Activated CD8-positive, alpha-beta T cell treated with anti-CD3 and anti-CD28 coated beads for 36 hours (primary cell): ENCODE data around the gene RAD51AP2. TPM values are rescaled to one million over a fixed set of nuclear protein-coding genes. Genes with fewer than 3 reads are reported as not detected.

ENCODE experiments used
- ATAC-seq: fragments of 200-7000 bp; cut with Tn5 transposase; one replicate; pipeline ENCODE4 v1.10.0; 2021; ENCODE audit warnings: mild to moderate bottlenecking, moderate library complexity
- CTCF ChIA-PET: fragments of 350-600 bp; sonication (Branson Sonifier 250); formaldehyde crosslinking; loops from one replicate; lab custom pipeline; 2021; ENCODE audit warnings: antibody characterized with exemption; lab: Charles Lee
- POLR2A ChIA-PET: fragments of 350-600 bp; sonication (Branson Sonifier 250); formaldehyde crosslinking; loops from one replicate; lab custom pipeline; 2021; ENCODE audit warnings: antibody characterized with exemption; lab: Charles Lee
- DNase-seq: peaks from one replicate; pipeline ENCODE4 v3.0.0-alpha.2; 2020
- H3K27ac Mint-ChIP-seq: one replicate; pipeline ENCODE4 v1.8.0; 2021; ENCODE audit warnings: mild to moderate bottlenecking, mixed read lengths
- H3K27me3 Mint-ChIP-seq: one replicate; pipeline ENCODE4 v1.8.0; 2021; ENCODE audit warnings: mixed read lengths
- H3K36me3 Mint-ChIP-seq: one replicate; pipeline ENCODE4 v1.8.0; 2021; ENCODE audit warnings: low read depth, mixed read lengths
- H3K4me1 Mint-ChIP-seq: one replicate; pipeline ENCODE4 v1.8.0; 2021; ENCODE audit warnings: low read depth, mixed read lengths
- H3K4me3 Mint-ChIP-seq: one replicate; pipeline ENCODE4 v1.8.0; 2021; ENCODE audit warnings: mild to moderate bottlenecking, moderate library complexity, mixed read lengths
- H3K9me3 Mint-ChIP-seq: one replicate; pipeline ENCODE4 v1.8.0; 2021; ENCODE audit warnings: mixed read lengths
- CTCF ChIP-seq: fragments of 200-600 bp; IDR thresholded peaks from one replicate; pipeline ENCODE4 v1.8.0; 2022; ENCODE audit warnings: antibody characterized with exemption, mild to moderate bottlenecking
- intact Hi-C: fragments of 100-400 bp; cut with micrococcal nuclease; formaldehyde crosslinking; loops from one replicate; pipeline ENCODE4 v1.10.0; 2022
- total RNA-seq, 2 experiments: library from RNA; stranded (reverse); gene quantifications; one replicate each; pipeline ENCODE4 v1.2.3, GENCODE V29; 2021

Gene RAD51AP2
- total RNA-seq, 2 experiments from 2014 or later: not detected

DNA sequence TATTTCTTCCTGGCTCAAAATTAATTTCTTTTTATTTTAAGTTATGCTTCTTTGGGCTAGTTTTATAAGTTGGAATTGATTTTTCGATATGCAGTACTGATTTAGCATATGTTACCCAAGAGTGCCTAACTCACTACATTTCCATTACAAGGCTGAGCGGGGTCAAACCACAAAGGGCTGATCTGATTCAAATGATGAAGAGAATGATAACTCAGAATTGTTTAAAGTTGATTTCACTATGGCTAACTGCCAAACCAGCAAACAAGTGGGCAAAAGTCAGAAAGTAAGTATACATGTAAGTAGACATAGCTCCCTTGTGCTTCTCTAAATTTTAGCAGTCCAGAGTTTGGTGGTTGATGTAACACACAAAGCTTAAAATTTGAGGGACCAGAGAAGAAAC, 35.6 kb downstream of the RAD51AP2 start:
- TF ChIP-seq CTCF: no peak
- H3K4me3 Mint-ChIP-seq: no peak overlapping the region
- no peaks in the 10 kb centered on the region for H3K4me1 Mint-ChIP-seq
- H3K36me3 Mint-ChIP-seq: no peaks in the 10 kb centered on the region
- ChIA-PET POLR2A (no interaction called here), CTCF (no interaction called here)
- no peak for ATAC-seq
- H3K27ac Mint-ChIP-seq: no peak overlapping the region
- intact Hi-C loops: no loop called here
- no peak for DNase-seq
- H3K27me3 Mint-ChIP-seq: no peaks in the 10 kb centered on the region
- no peaks in the 10 kb centered on the region for H3K9me3 Mint-ChIP-seq

GRCh38 chr2:17479875-17480274, 38.4 kb downstream of the RAD51AP2 start:
- Mint-ChIP-seq H3K27ac (no peak overlapping the region), H3K27me3 (no peaks in the 10 kb centered on the region), H3K9me3 (no peaks in the 10 kb centered on the region), H3K4me3 (no peak overlapping the region), H3K36me3 (no peaks in the 10 kb centered on the region), H3K4me1 (no peaks in the 10 kb centered on the region)
- ChIA-PET POLR2A (no interaction called here), CTCF (no interaction called here)
- ATAC-seq (no peak), DNase-seq (no peak)
- intact Hi-C loops: no loop called here
- TF ChIP-seq CTCF: no peak

DNA sequence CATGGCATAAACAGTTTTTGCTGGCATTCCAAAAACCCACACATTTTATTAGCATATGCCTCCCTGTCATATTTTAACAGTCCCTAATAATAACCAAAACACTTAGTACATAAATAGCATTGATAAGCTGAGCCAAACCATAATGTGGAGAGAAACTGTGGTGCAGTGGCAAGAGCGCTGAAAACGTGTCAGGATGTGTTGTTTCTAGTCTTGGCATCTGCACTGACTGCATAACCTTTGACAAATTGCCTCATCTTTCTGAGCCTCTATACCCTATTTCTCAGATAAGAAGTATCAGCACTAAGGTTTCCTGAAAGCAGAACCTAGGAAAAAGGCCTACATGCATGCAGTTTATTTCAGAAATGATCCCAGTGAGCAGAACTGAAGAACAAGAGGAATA, 41.4 kb downstream of the RAD51AP2 start:
- DNase-seq (no peak), ATAC-seq (no peak)
- Mint-ChIP-seq H3K27ac (no peak overlapping the region), H3K4me3 (no peak overlapping the region), H3K36me3 (no peaks in the 10 kb centered on the region), H3K27me3 (no peaks in the 10 kb centered on the region), H3K9me3 (no peaks in the 10 kb centered on the region), H3K4me1 (no peaks in the 10 kb centered on the region)
- no peak for TF ChIP-seq CTCF
- intact Hi-C loops: no loop called here
- ChIA-PET POLR2A (no interaction called here), CTCF (no interaction called here)

GRCh38 chr2:17476064-17476463, 42.2 kb downstream of the RAD51AP2 start:
- Mint-ChIP-seq H3K9me3 (no peaks in the 10 kb centered on the region), H3K27ac (no peak overlapping the region), H3K4me3 (no peak overlapping the region), H3K27me3 (no peaks in the 10 kb centered on the region), H3K4me1 (no peaks in the 10 kb centered on the region), H3K36me3 (no peaks in the 10 kb centered on the region)
- no peak for TF ChIP-seq CTCF
- DNase-seq: no peak
- intact Hi-C loops: no loop called here
- ChIA-PET CTCF (no interaction called here), POLR2A (no interaction called here)
- ATAC-seq: no peak

- ATAC-seq: no peak
- no peak for TF ChIP-seq CTCF
- DNase-seq: no peak
- Mint-ChIP-seq H3K9me3 (peaks cover 6% of the 10 kb centered on the region), H3K4me1 (no peaks in the 10 kb centered on the region), H3K36me3 (peaks cover 4% of the 10 kb centered on the region), H3K27ac (no peak overlapping the region), H3K27me3 (no peaks in the 10 kb centered on the region), H3K4me3 (no peak overlapping the region)
- POLR2A ChIA-PET: no interaction called here
- intact Hi-C loops: no loop called here
- CTCF ChIA-PET: no interaction called here
These were observed 43.0 kb downstream of the RAD51AP2 start for GRCh38 chr2:17475286-17475685.
